HepG2 (cell line): ENCODE measurements around the gene CA11. TPM values are rescaled to one million over a fixed set of nuclear protein-coding genes. Genes with fewer than 3 reads are reported as not detected.

ENCODE experiments used
- ATAC-seq: fragments of 200-7000 bp; cut with Tn5 transposase; 3 replicates; pipeline ENCODE4 v1.9.1; 2020; ENCODE audit warnings: mild to moderate bottlenecking, moderate library complexity
- BruUV-seq: library from RNA; stranded (reverse); fragments of 400-500 nt; replicated peaks from 2 replicates; lab custom pipeline; 2021; lab: Mats Ljungman, UMichigan
- CTCF ChIA-PET: fragments of 300-600 bp; formaldehyde crosslinking; extraction: SDS; loops from one replicate; lab custom pipeline; 2021; ENCODE audit warnings: low total read pairs, inconsistent platforms, low intra/inter-chr PET ratio; lab: Yijun Ruan, JAX
- POLR2A ChIA-PET: fragments of 350-600 bp; sonication (Branson Sonifier 250); formaldehyde crosslinking; loops from one replicate; lab custom pipeline; 2020; ENCODE audit warnings: antibody characterized with exemption, inconsistent platforms; lab: Yijun Ruan, JAX
- DNase-seq: peaks from one replicate; pipeline ENCODE4 v3.0.0-alpha.2; 2015; ENCODE audit warnings: low spot score
- FAIRE-seq: peaks from 3 replicates; lab custom pipeline; 2011; peaks lifted over from hg19 to GRCh38; lab: Jason Lieb, UNC
- H2AFZ ChIP-seq: one replicate; pipeline ENCODE4 v1.6.1; 2011; ENCODE audit warnings: low read length, inconsistent platforms
- H3K27ac ChIP-seq: fragments of 300-600 bp; 3 replicates; pipeline ENCODE4 v1.8.0; 2011; ENCODE audit warnings: mixed run types, mild to moderate bottlenecking, mixed read lengths, low read length, inconsistent platforms; ENCODE audit not compliant: insufficient read depth; ENCODE audit errors: extremely low read length
- H3K27me3 ChIP-seq, 2 experiments: fragments of 200-600 bp in 1 of 2; 2 replicates in 1 of 2; 3 replicates in 1 of 2; pipeline versions ENCODE4 v1.6.0 to v1.8.0; 2011; ENCODE audit warnings: low read length in 2 of 2, mild to moderate bottlenecking in 2 of 2, moderate library complexity in 2 of 2, inconsistent platforms in 1 of 2; ENCODE audit not compliant: insufficient read depth in 2 of 2, control insufficient read depth in 1 of 2
- H3K36me3 ChIP-seq, 2 experiments: fragments of 200-600 bp in 1 of 2; replicated peaks in 1 of 2; 2 replicates in 1 of 2; 3 replicates in 1 of 2; pipeline versions ENCODE4 v1.5.1 to v1.8.0; 2011; ENCODE audit warnings: low read length in 2 of 2, inconsistent platforms in 1 of 2; ENCODE audit not compliant: insufficient read depth in 2 of 2, control insufficient read depth in 1 of 2
- H3K4me1 ChIP-seq: 2 replicates; pipeline ENCODE4 v1.5.1; 2012; ENCODE audit warnings: low read length, inconsistent platforms; ENCODE audit not compliant: insufficient read depth
- H3K4me2 ChIP-seq: 2 replicates; pipeline ENCODE4 v1.6.0; 2011; ENCODE audit warnings: low read depth, low read length, inconsistent platforms
- H3K4me3 ChIP-seq, 3 experiments: fragments of 200-600 bp in 1 of 3; sonication (generic), shearing (Covaris generic) in 1 of 3; replicated peaks in 1 of 3; 2 replicates each; pipeline ENCODE4 v1.5.1; 2011 to 2016; ENCODE audit warnings: low read length in 3 of 3, inconsistent platforms in 2 of 3, low read depth in 2 of 3, mild to moderate bottlenecking in 2 of 3, control low read depth in 1 of 3, mixed read lengths in 1 of 3; ENCODE audit not compliant: insufficient read depth in 1 of 3
- H3K79me2 ChIP-seq: one replicate; pipeline ENCODE4 v1.6.1; 2011; ENCODE audit warnings: low read length, inconsistent platforms; ENCODE audit not compliant: insufficient read depth
- H3K9ac ChIP-seq: 2 replicates; pipeline ENCODE4 v1.6.0; 2011; ENCODE audit warnings: mild to moderate bottlenecking, low read depth, low read length, inconsistent platforms; ENCODE audit not compliant: insufficient read depth
- H3K9me3 ChIP-seq: 2 replicates; pipeline ENCODE4 v1.5.1; 2012; ENCODE audit warnings: mild to moderate bottlenecking, low read length
- H4K20me1 ChIP-seq: 2 replicates; pipeline ENCODE4 v1.6.0; 2011; ENCODE audit warnings: inconsistent platforms, mild to moderate bottlenecking, low read length, moderate library complexity; ENCODE audit not compliant: insufficient read depth
- ARNT2 ChIP-seq: sonication (generic); formaldehyde crosslinking; IDR thresholded peaks from 2 replicates; pipeline ENCODE4 v1.8.0; 2022; ENCODE audit warnings: mild to moderate bottlenecking, low read depth, missing genetic modification reagents, moderate library complexity
- BCL6 ChIP-seq: IDR thresholded peaks from 2 replicates; pipeline ENCODE4 v1.6.1; 2016; ENCODE audit warnings: missing genetic modification reagents, missing compliant biosample characterization
- CREBL2 ChIP-seq: sonication (generic); formaldehyde crosslinking; IDR thresholded peaks from 2 replicates; pipeline ENCODE4 v1.8.1; 2023; ENCODE audit warnings: missing genetic modification reagents, mild to moderate bottlenecking, borderline replicate concordance
- DPF2 ChIP-seq: sonication (generic); formaldehyde crosslinking; IDR thresholded peaks from 2 replicates; pipeline ENCODE4 v1.4.0; 2020; ENCODE audit warnings: mild to moderate bottlenecking, low read depth, missing genetic modification reagents, borderline replicate concordance
- GATAD2A ChIP-seq: IDR thresholded peaks from 2 replicates; pipeline ENCODE4 v1.6.1; 2016
- HNF1A ChIP-seq, 2 experiments: sonication (generic) in 1 of 2; formaldehyde crosslinking in 1 of 2; IDR thresholded peaks; 2 replicates each; pipeline versions ENCODE4 v1.4.0 to v1.6.1; 2016 to 2020; ENCODE audit warnings: borderline replicate concordance in 1 of 2, low read depth in 1 of 2, mild to moderate bottlenecking in 1 of 2, missing genetic modification reagents in 1 of 2
- KLF12 ChIP-seq: sonication (generic); formaldehyde crosslinking; IDR thresholded peaks from 2 replicates; pipeline ENCODE4 v1.4.0; 2020; ENCODE audit warnings: missing genetic modification reagents, borderline replicate concordance
- KMT2B ChIP-seq: IDR thresholded peaks from 2 replicates; pipeline ENCODE4 v1.6.1; 2016; ENCODE audit warnings: missing genetic modification reagents, missing compliant biosample characterization
- SMAD3 ChIP-seq: sonication (generic); formaldehyde crosslinking; IDR thresholded peaks from 2 replicates; pipeline ENCODE4 v1.4.0; 2020; ENCODE audit warnings: missing genetic modification reagents
- TEAD2 ChIP-seq: sonication (generic); formaldehyde crosslinking; IDR thresholded peaks from 2 replicates; pipeline ENCODE4 v1.9.0; 2021; ENCODE audit warnings: missing genetic modification reagents
- ZNF768 ChIP-seq: sonication (generic); formaldehyde crosslinking; IDR thresholded peaks from 2 replicates; pipeline ENCODE4 v1.4.0; 2020; ENCODE audit warnings: missing genetic modification reagents
- ZNF792 ChIP-seq: IDR thresholded peaks from 2 replicates; pipeline ENCODE4 v1.6.1; 2016
- WGBS: methylation state at CpG from one replicate; pipeline ENCODE4 v1.1.6; 2017; ENCODE audit warnings: low lambda C conversion rate; 5-methylcytosine and 5-hydroxymethylcytosine counted together
- in situ Hi-C: cut with HindIII; loops from 2 replicates; pipeline ENCODE4 v1.10.0; 2017; ENCODE audit warnings: low pct_unique_long_range_greater_than_20kb; ENCODE audit not compliant: extremely low pct_ligation_motif_present
- intact Hi-C: fragments of 100-400 bp; cut with micrococcal nuclease; formaldehyde crosslinking; loops from one replicate; pipeline ENCODE4 v1.10.0; 2022; ENCODE audit not compliant: unreplicated experiment
- polyA plus RNA-seq, 8 experiments: library from polyadenylated mRNA; depleted of rRNA in 3 of 8; stranded (reverse) in 7 of 8; unstranded in 1 of 8; fragments of >200 nt; fragmentation: Illumina TruSeq in 4 of 8; extraction: Trizol in 4 of 8; gene quantifications; 2 replicates each; pipeline versions ENCODE4 v1.2.1 to v1.2.3, GENCODE V29; 2011 to 2016; ENCODE audit warnings: low read depth in 4 of 8, missing spikeins in 1 of 8, mixed read lengths in 1 of 8; ENCODE audit not compliant: insufficient read depth in 1 of 8
- total RNA-seq, 5 experiments: library from RNA; depleted of rRNA; stranded (reverse); fragments of >200 nt; fragmentation: Illumina TruSeq; extraction: Trizol; gene quantifications; 2 replicates each; pipeline ENCODE4 v1.2.3, GENCODE V29; 2016; ENCODE audit warnings: low read depth in 1 of 5

CA11 gene
- total and polyA plus RNA-seq, 2 of the 13 experiments (the other 11 are each of a cell fraction or from before 2014, with no cell fraction given): 0.41 to 0.58 TPM

GRCh38 chr19:48658483-48658882, 12.5 kb upstream of the CA11 start:
- BruUV-seq: no TSS peak
- CTCF ChIA-PET: no interaction called here
- in situ Hi-C loops: no loop called here

More at GRCh38 chr19:48658483-48658882, 12.5 kb upstream of the CA11 start:
- intact Hi-C loops: no loop called here
- TF ChIP-seq CREBL2 (CRISPR knock-in tag) (no peak), TEAD2 (CRISPR knock-in tag) (no peak), KLF12 (CRISPR knock-in tag) (no peak), GATAD2A (CRISPR knock-in tag) (no peak), KMT2B (no peak), ZNF792 (CRISPR knock-in tag) (no peak), SMAD3 (no peak), BCL6 (CRISPR knock-in tag) (no peak), ARNT2 (CRISPR knock-in tag) (no peak), DPF2 (CRISPR knock-in tag) (no peak), ZNF768 (CRISPR knock-in tag) (no peak), HNF1A (IDR thresholded peaks at IDR 0.05; ENCODE audit: low read depth) (no peak), HNF1A (CRISPR knock-in tag; IDR thresholded peaks at IDR 0.05; ENCODE audit: borderline replicate concordance) (no peak)
- Histone ChIP-seq H3K4me1 (no peaks in the 10 kb centered on the region), H3K36me3 (no peaks in the 10 kb centered on the region), H3K27ac (no peak overlapping the region), H3K79me2 (no peaks in the 10 kb centered on the region), H4K20me1 (no peaks in the 10 kb centered on the region), H3K9me3 (no peaks in the 10 kb centered on the region), H2AFZ (no peak overlapping the region), H3K4me2 (no peak overlapping the region), H3K27me3 (peaks cover 0 to 1% of the 10 kb centered on the region in 2 experiments; a peak in 2 of 5 replicates), H3K9ac (no peak overlapping the region), H3K4me3 (no peak overlapping the region)
- POLR2A ChIA-PET: no interaction called here
- ATAC-seq (no peak), FAIRE-seq (no peak), DNase-seq (no peak)
- 63% methylated on average over 6 of the region's 6 CpGs for WGBS
